ENCODE measurements around the gene NT5DC2.

DNA sequence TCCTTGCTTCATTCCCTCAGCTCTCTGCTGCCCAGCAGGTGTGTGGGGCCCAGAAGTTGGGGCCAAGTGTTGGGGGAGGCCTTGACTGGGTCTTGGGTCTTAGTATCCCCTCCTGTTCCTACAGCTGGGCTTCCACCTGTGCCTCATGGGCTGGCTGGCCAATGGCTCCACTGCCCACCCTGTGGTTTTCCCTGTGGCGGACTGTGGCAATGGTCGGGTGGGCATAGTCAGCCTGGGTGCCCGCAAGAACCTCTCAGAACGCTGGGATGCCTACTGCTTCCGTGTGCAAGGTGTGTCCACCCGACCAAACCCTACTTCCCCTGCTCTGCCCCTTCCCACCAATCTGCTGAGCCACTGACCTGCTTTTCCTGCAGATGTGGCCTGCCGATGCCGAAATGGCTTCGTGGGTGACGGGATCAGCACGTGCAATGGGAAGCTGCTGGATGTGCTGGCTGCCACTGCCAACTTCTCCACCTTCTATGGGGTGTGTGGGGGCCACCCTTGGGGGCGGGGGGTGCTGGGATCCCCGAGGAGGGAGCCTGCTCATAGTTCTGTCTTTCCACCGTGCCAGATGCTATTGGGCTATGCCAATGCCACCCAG lies 10.9 kb downstream of the NT5DC2 start:
- no peak for TF ChIP-seq POLR2AphosphoS5 (IDR thresholded peaks at IDR 0.05; ENCODE audit: borderline replicate concordance, low read depth, low read length)
- TF ChIP-seq EZH2 (IDR thresholded peaks at IDR 0.05): no peak

Data from SK-N-MC (cell line).